ACHN (cell line): ENCODE results near the gene RBM42.
"Not testable (repeated sequence)": the region's sequence is repeated elsewhere in the genome, so short reads cannot be mapped to it uniquely, and the experiment has no call there.

Experiments
- DNase-seq: peaks from one replicate; pipeline ENCODE4 v3.0.0-alpha.2; 2015
- in situ Hi-C: cut with HindIII; loops from 2 replicates; pipeline ENCODE4 v1.10.0; 2017; ENCODE audit warnings: low sequenced_read_pairs, low pct_ligation_motif_present, low pct_unique_long_range_greater_than_20kb

The RBM42 gene

GRCh38 chr19:35628565-35629331, at the start of gene RBM42:
Gene RBM42 (plus strand): TSS chr19:35629036. CDS start chr19:35629154, 118 bp downstream.
- in situ Hi-C loops = no loop called here
- DNase-seq = peak; percentile 97

DNA sequence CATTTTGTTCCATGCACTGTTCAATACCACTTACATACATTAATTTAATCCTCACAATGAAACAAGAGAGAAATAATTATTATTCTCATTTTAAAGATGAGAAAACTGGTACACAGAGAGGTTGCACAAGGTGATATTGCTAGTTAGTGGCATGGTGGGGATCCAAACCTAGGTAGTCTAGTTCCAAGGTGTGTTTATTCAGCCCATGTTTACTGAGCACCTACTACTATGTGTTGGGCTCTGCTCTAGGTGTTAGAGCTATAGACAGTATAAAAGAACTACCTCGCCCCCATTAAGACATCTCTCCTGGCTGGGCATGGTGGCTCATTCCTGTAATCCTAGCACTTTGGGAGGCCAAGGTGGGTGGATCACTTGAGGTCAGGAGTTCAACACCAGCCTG, 46.1 kb upstream of the RBM42 start:
- in situ Hi-C loops = no loop called here
- no peak for DNase-seq

DNA sequence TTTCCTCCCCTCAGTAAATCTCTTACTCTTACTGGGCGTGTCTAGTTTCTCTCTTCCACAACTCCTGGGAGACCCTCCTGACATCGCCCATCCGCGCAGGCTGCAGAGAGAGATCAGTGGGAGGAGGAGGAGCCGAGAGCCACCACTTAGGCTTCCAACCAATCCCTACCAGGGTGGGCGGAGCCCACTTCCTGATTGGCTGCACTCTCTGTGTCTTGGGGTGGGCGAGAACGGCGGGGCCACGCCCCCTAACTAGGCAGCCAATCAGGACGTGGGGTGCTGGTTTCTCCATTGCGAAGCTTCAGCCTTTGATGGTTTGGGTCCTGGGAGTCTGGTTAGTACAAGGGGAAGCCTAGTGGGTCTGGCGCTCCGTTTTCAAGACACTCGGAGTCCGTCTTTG, 43.0 kb upstream of the RBM42 start, which contains the start of gene PMIS2:
TSS of gene PMIS2 (plus strand) at position 326 of the 400 bp plus-strand sequence. CDS start 87 bp downstream, outside the sequence.
- DNase-seq = no peak
- in situ Hi-C loops = no loop called here

- DNase-seq = no peak
- in situ Hi-C loops = no loop called here
Observed at GRCh38 chr19:35587321-35587720, 41.5 kb upstream of the RBM42 start.

DNA sequence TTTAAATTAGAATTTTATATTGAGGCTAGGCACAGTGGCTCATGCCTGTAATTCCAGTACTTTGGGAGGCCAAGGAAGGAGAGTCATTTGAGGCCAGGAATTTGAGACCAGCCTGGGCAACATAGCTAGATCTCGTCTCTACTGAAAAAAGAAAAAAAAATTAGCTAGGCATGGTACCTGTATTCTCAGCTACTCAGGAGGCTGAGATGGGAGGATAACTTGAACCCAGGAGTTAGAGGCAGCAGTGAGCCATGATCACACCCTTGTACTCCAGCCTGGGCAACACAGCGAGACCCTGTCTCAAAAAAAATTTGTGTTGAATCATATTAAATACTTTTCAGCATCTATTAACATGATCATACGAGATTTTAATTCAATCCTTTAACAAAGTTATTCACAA, 38.0 kb upstream of the RBM42 start:
- in situ Hi-C loops = no loop called here
- no peak for DNase-seq

DNA sequence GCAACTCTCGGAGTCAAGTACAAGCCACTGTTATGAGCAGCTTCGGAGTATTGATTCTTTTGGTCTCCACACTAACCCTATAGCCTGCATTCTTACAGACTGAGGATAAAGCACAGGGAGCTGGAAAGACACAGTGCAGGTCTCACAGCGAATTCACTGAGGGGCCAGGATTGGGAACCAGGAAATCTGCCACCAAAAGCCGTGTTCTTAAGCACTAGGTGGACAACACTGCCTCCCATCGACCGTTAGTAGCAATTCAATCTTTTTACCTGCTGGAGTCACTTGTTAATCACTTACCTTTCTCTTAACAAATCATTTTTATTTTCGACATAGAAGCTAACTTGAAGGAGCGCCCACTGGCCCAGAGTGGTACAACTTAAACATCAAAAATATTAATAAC, 36.6 kb upstream of the RBM42 start:
- peak; percentile 8 for DNase-seq
- in situ Hi-C loops = no loop called here

- DNase-seq, in situ Hi-C loops: not testable (repeated sequence)
Observed at GRCh38 chr19:35595026-35595425, 33.8 kb upstream of the RBM42 start.

DNA sequence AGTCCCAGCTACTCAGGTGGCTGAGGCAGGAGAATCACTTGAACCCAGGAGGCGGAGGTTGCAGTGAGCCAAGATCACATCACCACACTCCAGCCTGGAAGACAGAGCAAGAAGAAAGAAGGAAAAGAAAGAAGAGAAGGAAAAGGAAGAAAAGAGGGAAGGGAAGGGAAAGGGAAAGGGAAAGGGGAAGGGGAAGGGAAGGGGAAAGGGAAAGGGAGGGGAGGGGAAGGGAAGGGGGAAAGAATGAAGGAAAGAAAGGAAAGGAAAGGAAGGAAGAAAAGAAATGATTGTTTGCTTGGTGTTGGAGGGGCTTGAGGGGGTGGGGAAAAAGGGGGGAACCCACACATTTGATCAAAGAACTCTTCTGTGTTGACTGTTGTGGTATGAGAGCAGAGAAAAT, 32.9 kb upstream of the RBM42 start:
- no peak for DNase-seq
- in situ Hi-C loops = no loop called here

- DNase-seq = no peak
- in situ Hi-C loops = no loop called here
Observed at GRCh38 chr19:35596366-35596999, 32.4 kb upstream of the RBM42 start.

GRCh38 chr19:35601971-35602370, 26.9 kb upstream of the RBM42 start:
- in situ Hi-C loops = no loop called here
- no peak for DNase-seq

DNA sequence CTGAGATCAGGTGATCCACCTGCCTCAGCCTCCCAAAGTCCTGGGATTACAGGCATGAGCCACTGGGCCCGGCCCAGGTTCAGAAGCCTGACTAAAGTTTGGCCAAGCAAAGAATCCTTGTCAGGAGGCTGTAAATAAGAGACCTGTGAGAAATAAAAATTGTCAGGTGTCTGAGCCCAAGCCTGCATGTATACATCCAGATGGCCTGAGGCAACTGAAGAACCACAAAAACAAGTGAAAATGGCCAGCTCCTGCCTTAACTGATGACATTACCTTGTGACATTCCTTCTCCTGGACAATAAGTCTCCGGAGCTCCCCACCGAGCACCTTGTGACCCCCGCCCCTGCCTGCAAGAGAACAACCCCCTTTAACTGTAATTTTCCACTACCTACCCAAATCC, 24.4 kb upstream of the RBM42 start:
- in situ Hi-C loops, DNase-seq: not testable (repeated sequence)

DNA sequence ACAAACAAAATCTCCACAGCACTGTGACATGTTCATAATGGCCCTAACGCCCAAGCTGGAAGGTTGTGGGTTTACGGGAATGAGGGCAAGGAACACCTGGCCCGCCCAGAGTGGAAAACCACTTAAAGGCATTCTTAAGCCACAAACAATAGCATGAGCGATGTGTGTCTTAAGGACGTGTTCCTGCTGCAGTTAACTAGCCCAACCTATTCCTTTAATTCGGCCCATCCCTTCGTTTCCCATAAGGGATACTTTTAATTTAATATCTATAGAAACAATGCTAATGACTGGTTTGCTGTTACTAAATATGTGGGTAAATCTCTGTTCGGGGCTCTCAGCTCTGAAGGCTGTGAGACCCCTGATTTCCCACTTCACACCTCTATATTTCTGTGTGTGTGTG, 21.7 kb upstream of the RBM42 start:
- in situ Hi-C loops, DNase-seq: not testable (repeated sequence)

- no peak for DNase-seq
- in situ Hi-C loops = no loop called here
Observed at GRCh38 chr19:35607661-35608060, 21.2 kb upstream of the RBM42 start.

DNA sequence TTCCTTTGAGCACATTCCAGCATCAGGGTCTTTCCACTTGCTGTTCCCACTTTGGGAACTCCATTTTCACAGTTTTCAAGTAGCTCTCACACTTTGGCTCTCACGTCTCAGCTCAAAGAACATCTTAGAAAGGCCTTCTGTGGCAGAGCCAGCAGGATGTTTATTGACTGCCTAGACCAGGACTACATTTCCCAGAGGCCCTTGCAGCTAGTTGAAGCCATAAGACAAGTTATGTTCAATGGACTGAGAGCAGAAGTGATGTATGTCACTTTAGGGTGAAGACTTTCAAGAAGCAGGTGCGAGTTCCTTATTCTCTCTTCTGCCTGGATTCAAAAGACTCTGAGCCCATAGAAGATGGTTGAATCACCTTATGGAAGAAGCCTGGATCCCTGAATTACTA, 20.6 kb upstream of the RBM42 start:
- in situ Hi-C loops = no loop called here
- DNase-seq = no peak

DNA sequence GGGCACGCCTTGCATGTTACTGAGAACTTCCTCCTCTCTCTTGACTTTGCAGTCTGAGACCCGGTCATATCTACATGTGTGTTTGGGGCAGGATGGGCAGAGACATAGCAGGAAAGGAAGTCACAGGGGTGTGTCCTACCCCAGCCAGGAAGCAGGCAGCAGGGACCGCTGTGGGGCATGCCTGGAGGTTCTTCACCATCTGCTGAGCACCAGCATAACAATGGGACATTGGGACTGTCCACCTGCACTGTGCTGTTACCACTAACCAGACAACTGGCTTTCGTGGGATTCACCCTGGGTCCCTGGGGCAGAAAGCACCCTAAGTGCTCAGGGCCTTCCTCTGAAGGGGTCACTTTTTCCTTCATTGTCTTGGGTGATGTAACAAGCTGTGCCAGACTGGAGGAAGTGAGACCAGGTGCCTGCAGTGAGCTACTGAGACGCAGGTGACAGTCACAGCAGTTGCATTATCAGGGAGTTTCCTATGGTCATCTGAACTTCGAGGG, 18.9 kb upstream of the RBM42 start:
- DNase-seq = no peak
- in situ Hi-C loops = no loop called here

DNA sequence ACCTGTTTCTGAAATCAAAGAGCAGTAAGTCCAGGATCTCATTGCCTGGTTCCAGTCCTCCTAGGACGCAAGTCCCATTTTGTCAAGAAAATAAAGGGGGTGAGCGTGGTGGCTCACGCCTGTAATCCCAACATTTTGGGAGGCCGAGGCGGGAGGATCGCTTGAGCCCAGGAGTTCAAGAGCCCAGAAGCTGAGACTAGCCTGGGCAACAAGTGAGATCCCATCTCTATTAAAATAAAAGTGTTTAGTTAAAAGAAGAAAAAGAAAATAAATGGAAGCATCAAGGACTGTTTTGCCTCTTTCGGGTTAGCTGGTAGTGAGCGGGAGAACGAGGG, 16.6 kb upstream of the RBM42 start:
- DNase-seq = no peak
- in situ Hi-C loops = no loop called here

- in situ Hi-C loops = no loop called here
- DNase-seq = peak; percentile 90
Observed at GRCh38 chr19:35612559-35613321, 16.1 kb upstream of the RBM42 start, which contains the start of gene HAUS5. Gene HAUS5 (plus strand): TSS chr19:35612735. CDS start chr19:35612795, 60 bp downstream.

DNA sequence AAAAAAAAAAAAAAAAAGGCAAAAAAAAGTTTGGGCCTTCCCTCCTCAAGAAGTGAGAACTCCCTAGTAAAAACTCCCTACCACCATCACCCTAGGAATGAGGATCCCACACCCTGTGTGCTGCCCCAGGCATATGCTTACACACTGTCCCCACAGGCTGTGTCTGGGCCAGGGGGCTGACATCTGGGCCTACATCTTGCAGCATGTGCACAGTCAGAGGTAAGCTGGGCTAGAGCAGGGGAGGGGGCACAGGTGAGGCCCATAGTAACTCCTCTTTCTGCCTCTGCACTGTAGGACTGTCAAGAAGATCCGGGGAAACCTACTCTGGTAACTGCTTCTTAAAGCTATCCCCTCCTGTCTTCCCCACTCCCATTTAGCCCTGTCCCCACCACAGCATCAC, 15.3 kb upstream of the RBM42 start:
- DNase-seq = no peak
- in situ Hi-C loops = no loop called here

GRCh38 chr19:35615036-35615435, 13.8 kb upstream of the RBM42 start:
- no peak for DNase-seq

More at GRCh38 chr19:35615036-35615435, 13.8 kb upstream of the RBM42 start:
- in situ Hi-C loops = no loop called here
